RWPE2 (cell line): ENCODE measurements around the gene CDK17.

Experiments used
- ATAC-seq: fragments of 200-7000 bp; cut with Tn5 transposase; 3 replicates; pipeline ENCODE4 v1.9.1; 2021; ENCODE audit warnings: low read depth
- DNase-seq: peaks from one replicate; pipeline ENCODE4 v3.0.0-alpha.2; 2020; ENCODE audit warnings: low spot score
- H3K27ac ChIP-seq: fragments of 450-650 bp; 2 replicates; pipeline ENCODE4 v1.5.1; 2017; ENCODE audit warnings: mild to moderate bottlenecking; ENCODE audit not compliant: poor library complexity, severe bottlenecking
- H3K27me3 ChIP-seq: fragments of 250-450 bp; sonication (Bioruptor Pico); 2 replicates; pipeline ENCODE4 v1.5.1; 2021; ENCODE audit warnings: mild to moderate bottlenecking, moderate library complexity; ENCODE audit not compliant: insufficient read depth, poor library complexity, severe bottlenecking
- H3K36me3 ChIP-seq: fragments of 250-450 bp; sonication (Bioruptor Pico); 2 replicates; pipeline ENCODE4 v1.5.1; 2020; ENCODE audit warnings: low read depth, mild to moderate bottlenecking, moderate library complexity
- H3K4me1 ChIP-seq: fragments of 250-450 bp; sonication (Bioruptor Pico); 2 replicates; pipeline ENCODE4 v1.5.1; 2021; ENCODE audit warnings: mild to moderate bottlenecking, moderate library complexity; ENCODE audit not compliant: insufficient read depth, poor library complexity, severe bottlenecking
- H3K4me3 ChIP-seq: fragments of 250-450 bp; sonication (Bioruptor Pico); 2 replicates; pipeline ENCODE4 v1.5.1; 2021; ENCODE audit warnings: mild to moderate bottlenecking, moderate library complexity; ENCODE audit not compliant: severe bottlenecking
- H3K9me3 ChIP-seq: fragments of 250-450 bp; sonication (Bioruptor Pico); 2 replicates; pipeline ENCODE4 v1.5.1; 2021; ENCODE audit warnings: mild to moderate bottlenecking, moderate library complexity; ENCODE audit not compliant: severe bottlenecking
- CTCF ChIP-seq: fragments of 450-650 bp; IDR thresholded peaks from one replicate; pipeline ENCODE4 v1.5.1; 2017; ENCODE audit warnings: mild to moderate bottlenecking, moderate library complexity; ENCODE audit not compliant: poor library complexity, severe bottlenecking

The CDK17 gene

DNA sequence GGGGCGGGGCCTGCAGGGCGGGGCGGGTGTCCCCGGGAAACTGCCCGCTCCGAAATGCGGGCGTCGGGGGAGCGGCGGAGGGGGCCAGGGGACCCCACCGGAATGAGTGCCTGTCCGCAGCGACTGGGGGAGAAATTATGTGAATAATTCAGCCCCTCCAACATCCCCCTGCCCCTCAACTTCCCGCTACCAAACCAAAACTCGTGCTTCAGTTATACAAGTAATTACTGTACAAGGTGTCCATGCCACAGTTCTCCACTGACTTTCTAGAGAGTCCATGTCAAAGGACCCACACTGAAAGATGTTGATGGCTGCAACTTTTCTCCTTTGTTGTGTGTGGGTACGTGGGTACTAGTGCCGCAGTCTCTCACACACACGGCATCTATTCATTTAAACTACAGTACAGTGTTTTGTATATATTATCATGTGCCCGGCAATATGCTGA, 414 bp upstream of the CDK17 start:
- Histone ChIP-seq H3K4me1 (peaks cover 24% of the 10 kb centered on the region), H3K27me3 (no peaks in the 10 kb centered on the region), H3K9me3 (no peaks in the 10 kb centered on the region), H3K27ac (peak overlapping the region; percentile 94), H3K4me3 (peak overlapping the region; percentile 92), H3K36me3 (peaks cover 1% of the 10 kb centered on the region)
- TF ChIP-seq CTCF: peak; percentile 69
- ATAC-seq (peak; percentile 10; the same call in 2 of the 3 replicates), DNase-seq (no peak)

DNA sequence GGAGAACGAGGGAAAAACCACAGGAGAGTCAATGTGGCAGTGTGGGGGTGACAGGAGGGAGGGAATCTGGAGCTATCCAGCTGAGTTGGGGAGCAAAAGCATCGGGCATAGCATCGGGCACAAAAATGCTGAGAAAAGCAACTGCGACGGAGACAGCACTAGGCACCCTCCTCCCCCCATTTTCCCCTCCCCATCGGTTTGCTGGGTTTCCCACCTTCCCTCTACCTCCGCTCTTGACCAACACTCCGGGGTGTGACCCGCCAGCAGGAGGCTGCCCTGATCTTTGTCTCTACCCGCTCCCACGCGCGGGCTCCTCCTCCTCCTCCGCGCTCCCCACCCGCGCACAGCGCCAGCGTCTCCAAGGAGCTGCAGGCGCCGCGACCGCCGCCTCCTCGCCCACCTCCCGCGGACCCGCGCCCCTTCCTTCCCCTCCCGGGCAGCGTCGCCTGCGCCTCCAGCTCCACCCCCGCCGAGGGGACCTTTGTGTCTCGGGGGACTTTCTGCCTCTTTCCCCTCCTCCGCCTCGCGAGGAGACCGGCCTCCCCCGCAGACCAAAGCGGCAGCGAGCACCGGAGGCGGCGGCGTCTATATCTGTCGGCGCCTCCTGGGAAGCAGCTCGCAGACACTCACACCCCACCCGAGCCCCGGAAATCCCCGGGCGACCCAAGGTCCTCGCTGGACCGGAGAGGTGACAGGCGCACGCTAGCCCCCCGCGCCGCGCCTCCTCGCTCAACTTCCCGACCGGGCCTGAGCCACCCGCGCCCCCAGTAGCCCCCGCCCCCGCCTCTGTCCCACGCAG, 920 bp downstream of the CDK17 start:
- no peak for TF ChIP-seq CTCF
- H3K27ac ChIP-seq: peak overlapping the region; percentile 94
- peak; percentile 52 for ATAC-seq

GRCh38 chr12:96398424-96399119, 1.7 kb downstream of the CDK17 start:
- Histone ChIP-seq H3K27me3 (no peaks in the 10 kb centered on the region), H3K4me3 (peak overlapping the region; percentile 92), H3K36me3 (peaks cover 9% of the 10 kb centered on the region), H3K27ac (peak overlapping the region; percentile 94), H3K4me1 (peaks cover 24% of the 10 kb centered on the region), H3K9me3 (no peaks in the 10 kb centered on the region)
- ATAC-seq: peak; percentile 2; the same call in 1 of the 3 replicates
- TF ChIP-seq CTCF: no peak
- no peak for DNase-seq

More for the DNA sequence above, 920 bp downstream of the CDK17 start:
- DNase-seq: peak; percentile 55
- no peaks in the 10 kb centered on the region for H3K27me3 ChIP-seq
- peak overlapping the region; percentile 92 for H3K4me3 ChIP-seq
- H3K36me3 ChIP-seq: peaks cover 9% of the 10 kb centered on the region
- peaks cover 24% of the 10 kb centered on the region for H3K4me1 ChIP-seq
- no peaks in the 10 kb centered on the region for H3K9me3 ChIP-seq

GRCh38 chr12:96397756-96398423, 2.3 kb downstream of the CDK17 start:
- Histone ChIP-seq H3K9me3 (no peaks in the 10 kb centered on the region), H3K36me3 (peaks cover 9% of the 10 kb centered on the region), H3K27me3 (no peaks in the 10 kb centered on the region), H3K4me1 (peaks cover 24% of the 10 kb centered on the region), H3K27ac (peak overlapping the region; percentile 94), H3K4me3 (peak overlapping the region; percentile 92)
- DNase-seq (no peak), ATAC-seq (no peak)
- no peak for TF ChIP-seq CTCF
